GM21360 (cell line): ENCODE measurements around the gene IL21R.

ENCODE experiments used
- ATAC-seq: cut with Tn5 transposase; IDR thresholded peaks from one replicate; pipeline ENCODE4 v1.9.1; 2021; ENCODE audit warnings: mild to moderate bottlenecking, moderate library complexity; ENCODE audit not compliant: unreplicated experiment

The IL21R gene

DNA sequence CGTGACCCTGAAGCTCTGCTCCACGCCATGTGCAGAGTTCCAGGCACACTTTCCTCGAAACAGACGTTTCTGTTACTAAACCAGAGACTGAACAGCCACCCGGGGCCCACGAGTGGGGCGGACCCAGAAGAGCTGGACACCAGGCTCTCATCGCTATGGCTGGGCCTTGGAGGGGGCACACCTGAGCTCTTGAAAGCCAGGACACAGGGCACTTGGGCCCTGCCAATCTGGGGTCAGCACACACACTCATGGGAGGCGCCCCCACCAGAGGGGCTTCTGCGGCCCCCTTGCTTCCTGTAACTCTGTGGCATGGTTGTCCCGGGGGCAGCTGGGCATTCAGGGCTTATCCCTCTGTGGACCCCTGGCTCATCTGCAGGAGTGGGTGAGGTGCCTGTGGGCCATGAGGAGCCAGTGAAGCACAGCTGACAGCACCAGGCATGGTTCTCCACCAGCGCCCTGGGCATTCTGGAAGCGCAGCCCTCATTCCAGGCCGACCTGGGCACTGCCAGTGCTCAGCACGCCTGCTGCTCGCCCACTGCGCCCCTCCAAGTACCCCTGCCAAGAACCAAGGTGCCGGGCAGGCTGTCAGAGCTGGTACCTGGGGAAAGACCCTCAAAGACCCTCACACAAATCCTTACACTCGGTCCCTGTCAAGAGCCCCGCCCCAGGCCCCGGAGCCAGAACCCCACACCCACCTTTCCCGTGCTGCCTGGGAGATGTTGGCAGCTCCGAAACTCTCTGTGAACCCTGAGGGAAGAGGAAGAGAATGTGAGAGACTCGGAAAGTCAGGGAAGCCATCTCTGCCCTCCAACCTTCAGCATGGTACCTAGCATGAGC, 61.1 kb downstream of the IL21R start:
- no peak for ATAC-seq

DNA sequence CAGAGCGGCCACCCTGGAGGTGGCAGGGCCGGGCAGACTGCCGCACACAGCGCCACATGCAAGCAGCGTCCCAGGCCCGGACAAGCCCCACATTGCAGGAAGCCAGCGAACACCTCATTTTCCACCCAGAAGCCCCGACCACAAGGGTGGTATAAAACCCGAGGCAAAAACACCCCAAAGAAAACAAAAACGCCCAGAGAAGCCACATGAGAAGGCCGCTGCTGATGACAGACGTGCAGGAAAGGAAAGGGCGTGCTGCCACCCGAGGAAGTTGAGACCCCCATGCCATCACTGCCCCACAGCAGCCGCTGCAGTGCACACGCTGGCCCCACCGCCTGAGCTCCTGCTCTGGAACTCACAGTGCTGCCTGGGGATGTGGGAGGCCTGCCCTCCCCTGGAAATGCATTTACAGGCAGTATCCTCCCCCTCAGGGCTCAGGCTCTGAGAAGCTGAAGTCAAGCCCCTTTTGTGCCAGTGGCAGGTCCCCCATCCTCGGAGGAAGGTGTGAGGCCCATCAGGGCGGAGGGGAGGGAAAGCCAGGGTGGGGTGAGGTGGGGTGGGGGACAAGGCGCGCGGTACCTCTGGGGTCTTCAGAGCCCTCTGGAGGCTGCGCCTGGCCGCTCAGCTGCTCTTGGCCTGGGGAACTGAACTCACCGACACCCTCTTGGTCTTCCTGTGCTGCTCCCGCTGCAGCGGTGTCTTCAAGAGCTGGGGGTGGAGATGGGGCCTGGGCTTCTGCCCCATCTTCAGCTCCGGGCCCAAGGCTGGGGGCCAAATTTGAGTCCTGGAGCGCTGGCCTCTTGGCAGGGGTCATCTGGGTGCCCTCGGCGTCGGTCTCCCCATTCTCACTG, 62.0 kb downstream of the IL21R start:
- no peak for ATAC-seq

DNA sequence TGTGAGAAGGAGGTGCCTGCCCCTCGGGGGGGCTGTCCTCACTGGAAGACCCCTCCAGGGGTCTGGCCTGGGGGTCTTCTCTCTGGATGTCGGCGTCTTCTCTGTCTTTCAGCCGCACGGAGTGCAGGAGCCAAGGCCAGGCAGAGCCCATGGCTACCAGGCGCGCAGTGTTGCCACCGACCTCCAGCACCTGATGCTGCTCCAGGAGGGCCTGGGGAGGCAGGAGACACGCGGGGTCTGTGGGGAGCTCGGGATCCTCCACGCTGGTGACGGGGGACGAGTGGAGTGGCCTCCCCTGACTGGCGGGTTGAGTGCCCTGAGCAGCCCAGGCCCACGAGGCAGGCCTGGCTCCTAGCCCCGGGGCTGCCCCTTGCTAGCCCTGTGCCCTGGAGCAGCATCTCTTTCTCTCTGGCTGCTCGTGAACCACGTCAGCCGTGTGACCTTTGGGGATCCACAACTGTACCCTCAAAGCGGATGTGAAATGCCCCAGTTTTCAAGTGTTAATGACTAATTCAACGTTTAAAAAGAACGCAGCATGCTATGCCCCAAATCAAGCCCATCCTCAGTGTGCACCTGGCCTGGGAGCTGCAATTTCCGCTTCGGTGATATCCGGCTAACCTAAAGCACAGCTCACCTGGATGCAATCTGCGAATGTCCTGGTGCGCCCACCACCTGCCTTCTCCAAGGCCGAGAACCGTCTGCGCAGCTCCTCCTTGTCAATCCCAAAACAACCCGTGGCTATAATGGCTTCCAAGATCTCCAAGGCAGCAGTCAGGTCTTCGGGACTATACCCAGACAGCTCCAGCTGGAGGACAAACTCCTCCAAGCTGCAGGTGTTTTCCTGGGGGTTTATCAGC, 62.9 kb downstream of the IL21R start:
- ATAC-seq: no peak

DNA sequence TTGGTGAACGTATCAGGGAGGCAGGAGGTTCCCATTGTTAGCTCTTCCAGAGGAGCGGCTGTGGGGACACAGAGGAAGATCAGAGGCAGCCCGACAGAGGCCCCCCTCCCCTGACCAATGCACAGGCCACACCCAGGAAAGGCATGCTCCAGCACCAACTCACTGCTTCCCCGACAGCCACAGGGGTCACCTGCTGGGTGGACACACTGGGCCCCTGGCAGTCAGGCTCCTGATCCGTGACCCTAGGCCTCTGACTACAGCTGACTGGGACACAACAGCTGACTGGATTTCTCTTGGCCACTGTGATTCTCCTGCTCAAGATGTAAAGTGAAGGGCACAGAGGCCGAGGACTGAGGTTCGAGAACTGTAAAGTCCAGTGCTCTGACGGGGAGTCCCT, 63.5 kb downstream of the IL21R start:
- ATAC-seq: no peak

DNA sequence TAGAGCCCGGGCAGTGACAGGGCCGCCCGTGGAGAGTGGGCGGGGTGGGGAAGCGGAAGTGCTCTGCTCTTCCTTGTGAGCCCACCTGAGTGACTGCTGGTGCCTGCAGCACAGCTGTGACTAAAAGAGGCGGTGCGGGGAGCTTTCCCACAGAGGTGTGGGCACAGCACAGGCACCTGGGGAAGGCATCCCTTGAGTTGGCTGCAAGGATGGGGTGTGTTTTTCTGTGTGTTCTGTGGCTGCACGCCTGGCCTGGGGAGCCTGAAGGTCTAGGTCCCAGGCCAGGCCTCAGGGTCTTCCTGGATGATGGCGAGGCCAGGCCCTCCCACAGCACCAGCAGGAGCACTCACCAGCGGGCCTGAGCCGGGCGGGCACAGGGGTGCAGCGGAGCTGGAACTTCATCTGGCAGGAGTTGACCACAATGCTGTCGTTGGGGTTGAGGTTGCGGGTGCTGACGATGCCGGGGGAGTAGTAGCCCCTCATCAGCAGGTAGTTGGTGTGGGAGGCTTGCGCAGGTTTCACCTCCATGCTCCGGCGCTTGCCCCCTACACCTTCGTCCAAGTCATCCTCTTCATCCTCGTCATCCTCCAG, 67.1 kb downstream of the IL21R start:
- no peak for ATAC-seq

DNA sequence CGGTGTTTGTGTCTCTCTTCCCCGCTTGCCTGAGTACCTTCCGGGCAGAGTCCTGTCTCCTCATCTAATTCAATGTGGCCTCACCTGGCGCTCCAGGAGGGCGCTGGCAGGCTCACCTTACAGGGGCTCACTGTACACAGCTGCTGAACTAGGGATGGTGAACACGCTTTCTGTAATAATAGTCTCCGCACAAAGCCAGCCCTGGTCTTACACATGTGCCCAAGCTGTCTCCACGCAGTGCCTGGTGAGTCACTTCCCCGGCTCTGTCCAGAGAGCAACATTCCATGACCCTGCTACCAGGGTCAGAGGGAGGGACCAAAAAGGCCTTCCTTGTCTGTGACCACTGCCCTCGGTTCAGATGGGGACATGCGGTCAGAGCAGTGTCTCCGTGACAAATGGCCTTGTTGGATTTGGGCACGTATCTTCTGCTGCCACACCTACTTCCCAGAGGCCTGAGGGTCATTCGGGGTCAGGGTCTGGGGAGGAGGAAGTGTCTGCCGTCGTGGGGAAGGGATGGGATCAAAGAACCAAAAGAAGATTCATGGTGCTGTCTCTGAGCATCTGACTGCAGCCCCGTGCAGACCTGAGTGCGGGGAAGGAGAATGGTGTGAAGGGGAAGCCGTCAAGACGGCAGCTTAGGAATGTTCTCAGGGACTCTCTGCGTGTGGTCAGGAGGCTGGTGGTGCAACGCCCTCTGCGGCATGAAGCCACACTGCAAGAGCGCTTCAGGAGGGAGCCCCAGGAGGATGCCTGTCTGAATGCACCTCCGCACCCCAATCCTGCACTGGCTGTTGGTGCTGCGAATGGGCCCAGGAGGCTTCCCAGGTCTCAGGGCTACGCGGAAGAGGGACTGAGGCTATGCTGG, 68.8 kb downstream of the IL21R start:
- no peak for ATAC-seq

DNA sequence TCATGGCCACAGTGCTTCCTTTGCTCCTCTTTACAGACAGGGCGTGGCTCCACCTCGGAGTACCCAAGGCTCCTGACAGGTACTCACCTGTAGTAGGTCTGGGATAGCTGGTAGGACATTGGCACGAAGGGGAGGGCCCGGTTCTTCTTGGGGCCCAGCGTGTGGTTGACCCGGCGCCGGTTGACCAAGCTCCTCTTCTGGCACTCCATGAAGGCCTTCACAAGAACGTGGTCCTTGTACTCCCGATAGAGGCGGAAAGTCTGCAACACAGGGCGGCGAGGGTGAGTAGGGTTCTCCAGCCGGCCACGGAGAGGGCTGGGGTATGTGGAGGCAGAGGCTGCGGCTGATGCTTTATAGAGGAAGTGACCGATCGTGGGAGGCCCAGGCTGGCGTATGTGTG, 69.7 kb downstream of the IL21R start:
- no peak for ATAC-seq

DNA sequence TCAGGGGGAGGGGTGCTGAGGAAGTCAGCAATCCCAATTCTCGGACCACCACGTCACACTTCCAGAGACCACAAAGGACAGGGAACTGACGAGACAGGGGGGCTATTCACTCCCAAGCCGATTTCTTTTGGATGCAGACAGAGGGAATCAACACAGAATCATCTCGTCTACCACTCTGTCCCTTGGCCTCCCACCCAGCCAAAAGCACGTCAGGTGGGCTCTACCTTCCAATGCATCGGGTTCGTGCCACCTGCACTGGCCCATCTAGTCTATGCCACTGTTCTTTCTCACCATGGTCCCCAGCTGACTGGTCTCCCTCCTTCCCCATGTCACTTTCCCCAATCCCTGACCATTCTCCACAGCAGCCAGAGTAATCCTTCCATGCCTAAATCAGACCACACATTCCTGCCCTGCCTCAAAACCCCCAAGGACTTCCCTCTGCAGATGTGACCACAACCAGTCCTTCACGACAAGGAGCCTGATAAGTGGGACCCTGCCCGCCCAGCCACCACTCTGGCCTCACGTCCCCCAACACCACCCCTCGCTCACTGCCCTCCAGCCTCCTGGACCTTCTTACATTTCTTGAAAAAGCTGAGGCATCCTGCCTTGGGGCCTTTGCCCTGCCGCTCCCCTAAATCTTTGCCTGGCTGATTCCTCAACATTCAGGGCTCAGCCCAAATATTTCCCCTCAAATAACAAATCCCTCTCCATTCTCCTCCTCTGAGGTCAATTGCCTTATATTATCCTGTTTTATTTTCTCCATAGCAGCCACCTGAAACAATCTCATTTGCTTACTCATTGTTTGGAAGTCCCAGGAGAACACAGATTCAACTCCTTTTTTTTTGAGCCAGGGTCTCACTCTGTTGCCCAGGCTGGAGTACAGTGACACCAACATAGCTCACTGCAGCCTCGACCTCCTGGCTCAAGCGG, 70.4 kb downstream of the IL21R start:
- ATAC-seq: no peak

DNA sequence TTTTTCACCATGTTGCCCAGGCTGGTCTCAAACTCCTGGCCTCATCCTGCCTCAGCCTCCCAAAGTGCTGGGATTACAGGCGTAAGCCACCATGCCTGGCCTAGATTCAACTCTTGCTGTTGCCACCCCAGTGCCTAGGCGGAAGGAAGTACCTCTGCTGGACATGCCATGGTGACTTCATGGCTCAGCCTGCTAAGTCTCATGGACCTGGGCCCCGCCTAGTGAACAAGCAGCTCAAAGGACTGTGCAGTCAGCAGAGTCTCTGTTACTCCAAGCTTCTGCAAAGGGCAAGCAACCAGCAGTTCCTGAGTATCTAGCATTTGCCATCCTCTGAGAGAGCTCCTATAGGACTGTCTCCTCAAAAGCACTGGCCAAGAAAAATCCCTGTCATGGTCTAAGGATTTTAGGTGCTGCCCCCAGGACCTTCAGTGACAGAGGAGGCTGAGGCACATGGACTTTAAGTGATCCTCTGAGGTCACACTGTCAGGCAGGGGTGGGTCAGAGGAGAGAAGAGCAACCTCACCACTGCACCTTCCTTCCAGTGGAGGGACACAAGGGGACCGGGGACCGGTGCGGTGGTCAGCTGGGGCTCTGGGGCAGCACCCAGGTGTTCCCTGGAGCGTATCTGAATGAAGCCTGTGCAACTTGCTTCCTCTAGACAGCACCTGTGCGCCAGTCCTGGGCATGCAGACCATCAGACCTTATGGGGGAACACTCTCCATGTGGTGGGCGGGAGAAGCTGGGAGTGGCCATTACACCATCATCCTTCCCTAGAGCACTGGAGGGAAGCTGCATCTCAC, 71.3 kb downstream of the IL21R start:
- ATAC-seq: no peak

DNA sequence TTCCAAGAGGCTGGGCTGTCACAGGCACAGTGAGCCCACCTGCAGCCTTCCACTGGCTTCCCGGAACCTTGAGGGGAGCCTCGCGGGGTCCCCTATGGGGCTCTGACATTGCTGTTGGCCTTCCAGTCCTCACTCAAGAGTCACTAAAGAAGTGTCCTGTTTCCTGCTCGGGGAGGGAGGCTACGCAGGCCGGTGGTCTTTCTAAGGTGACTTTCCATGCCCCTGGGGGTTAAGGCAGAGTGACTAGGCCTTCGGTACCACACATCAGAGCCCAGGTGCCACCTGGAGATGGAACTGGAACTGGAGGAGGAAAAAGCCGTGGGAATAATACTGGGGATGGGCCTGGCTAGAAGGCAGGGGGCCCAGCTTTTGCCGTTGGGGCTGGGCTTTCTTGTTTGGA, 72.1 kb downstream of the IL21R start:
- no peak for ATAC-seq

DNA sequence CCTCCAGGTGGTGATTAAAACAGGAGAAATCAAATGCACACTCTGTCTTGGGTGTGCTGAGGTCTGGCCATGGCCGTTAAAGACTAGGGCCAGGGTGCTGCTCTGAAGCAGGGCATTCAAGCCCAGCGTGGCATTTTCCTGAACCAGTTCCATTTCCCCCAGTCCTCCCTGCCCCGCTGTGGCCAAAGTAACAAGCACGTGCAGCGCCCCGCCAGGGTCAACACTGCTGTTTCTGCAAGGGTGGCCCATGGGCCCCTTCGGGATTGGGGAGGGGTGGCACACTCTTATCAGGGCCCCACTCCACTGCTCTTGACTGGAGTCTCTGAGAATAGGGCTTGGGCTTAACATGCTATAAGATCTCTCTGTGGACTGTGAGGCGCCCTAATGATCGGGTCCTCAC, 72.9 kb downstream of the IL21R start:
- no peak for ATAC-seq

DNA sequence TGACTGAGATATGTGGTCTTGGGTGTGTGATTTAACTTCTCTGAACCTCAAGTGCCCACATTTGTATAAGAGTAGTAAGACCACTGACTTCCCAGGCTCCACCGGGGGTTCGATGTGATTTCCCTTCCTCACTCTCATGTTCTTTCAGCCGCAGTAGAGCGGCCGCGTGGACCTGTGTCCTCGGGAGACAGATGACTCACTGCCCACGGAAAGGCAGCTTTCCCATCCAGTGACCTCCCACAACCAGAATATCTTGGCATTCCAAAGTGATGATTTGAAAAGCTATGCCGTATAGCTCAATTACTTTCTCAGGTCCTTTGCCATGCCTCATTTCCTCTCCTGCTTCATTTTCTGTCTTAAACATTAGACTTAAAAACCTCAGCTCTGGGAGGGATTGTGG, 73.6 kb downstream of the IL21R start:
- no peak for ATAC-seq

DNA sequence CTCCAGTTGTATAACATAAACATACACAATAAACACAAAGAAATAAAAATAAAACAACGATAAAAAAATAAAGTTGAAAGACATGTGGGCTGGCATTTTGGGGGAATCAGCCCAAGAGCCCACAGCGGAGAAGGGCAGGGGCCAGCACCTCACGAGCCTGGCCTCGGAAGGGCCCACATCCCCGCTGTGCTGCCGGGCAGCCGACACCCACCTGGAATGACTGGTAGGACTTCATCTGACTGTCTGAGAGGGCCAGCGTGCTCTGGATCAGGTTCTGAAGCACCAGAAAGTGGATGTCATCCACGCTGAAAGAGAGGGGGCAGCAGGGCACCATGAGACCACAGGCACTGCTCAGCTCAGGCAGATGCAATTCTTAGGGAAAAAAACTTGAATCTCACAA, 74.3 kb downstream of the IL21R start:
- ATAC-seq: no peak

DNA sequence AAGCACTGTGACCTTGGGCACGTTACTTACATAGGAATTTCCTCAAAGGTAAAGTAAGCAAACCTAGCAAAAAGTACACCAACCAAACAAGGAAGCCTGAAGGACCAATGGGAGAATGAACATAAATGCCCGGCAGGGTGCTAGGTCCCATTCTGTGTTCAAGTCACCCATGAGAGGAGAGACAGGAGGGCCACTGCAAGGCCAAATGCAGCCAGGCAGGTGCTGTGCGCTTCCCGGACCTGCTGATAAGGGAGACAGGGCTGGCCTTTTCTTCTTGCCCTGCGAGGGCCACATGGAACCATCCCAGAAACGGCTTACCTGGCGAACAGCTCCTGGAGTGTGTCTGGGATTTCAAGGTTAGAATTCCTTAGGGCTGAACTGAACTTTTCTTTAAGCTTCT, 78.8 kb downstream of the IL21R start:
- ATAC-seq: no peak

DNA sequence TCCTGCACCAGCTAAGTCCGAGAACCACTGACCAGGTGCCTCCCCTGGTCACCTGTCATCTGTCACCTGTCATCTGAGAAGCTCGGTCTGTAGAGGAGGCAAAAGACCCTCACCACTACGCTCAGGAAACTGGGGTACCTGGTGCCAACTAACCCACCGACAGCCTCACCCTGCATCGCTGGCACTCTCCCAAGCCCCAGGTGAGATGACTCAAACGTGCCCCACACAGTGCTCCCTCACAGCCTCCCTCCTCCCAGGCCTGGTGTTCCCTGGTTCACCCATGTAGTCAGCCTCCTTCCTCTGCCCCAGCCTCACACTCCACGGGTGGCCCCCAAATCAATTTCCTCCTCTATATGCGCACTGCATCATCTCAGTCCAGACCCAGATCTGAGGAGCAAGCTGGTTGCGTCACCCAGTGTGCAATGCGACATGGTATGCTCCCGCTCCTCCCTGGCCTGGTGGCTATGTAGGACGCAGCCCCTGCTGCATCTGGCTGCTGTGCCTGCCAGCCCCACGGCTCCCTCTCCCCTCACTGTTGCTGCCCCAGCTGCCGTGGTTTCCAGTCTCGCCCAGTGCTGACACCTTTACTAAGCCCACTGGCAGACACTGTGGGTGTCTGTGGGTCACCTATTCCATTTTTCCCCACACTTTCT, 79.4 kb downstream of the IL21R start:
- ATAC-seq: no peak

DNA sequence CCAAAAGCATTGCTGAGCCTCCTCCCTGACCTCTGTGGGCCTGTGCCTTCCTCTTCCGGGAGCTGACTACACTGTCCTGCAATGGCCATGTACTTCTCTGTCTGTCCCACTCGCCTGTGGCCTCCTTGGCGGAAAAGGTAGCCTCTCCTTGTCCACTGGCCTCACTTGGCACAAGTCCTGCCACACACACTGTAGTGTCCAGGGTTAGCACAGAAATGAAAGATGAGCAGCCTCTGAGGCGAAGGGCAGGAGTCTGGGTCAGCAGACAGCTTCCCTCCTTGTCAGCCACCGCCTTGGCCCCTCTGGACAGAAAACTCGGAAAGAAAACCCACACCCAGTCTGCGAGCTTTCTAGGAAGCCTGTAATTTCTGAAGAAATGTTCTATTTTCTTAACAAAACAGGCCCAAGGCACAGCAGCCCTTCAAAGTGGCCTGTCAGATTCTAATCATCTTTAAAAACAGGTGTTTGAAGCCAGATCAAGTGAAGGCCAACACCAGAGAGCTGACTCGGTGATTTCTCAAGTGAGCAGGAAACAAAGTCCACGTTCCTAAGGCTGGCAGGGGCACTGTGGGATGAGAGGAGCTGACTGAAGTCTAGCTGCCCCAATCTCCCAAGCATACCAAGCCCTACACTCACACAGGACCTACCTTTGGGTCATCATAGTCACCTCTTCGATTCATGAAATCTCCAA, 80.6 kb downstream of the IL21R start:
- ATAC-seq: no peak

DNA sequence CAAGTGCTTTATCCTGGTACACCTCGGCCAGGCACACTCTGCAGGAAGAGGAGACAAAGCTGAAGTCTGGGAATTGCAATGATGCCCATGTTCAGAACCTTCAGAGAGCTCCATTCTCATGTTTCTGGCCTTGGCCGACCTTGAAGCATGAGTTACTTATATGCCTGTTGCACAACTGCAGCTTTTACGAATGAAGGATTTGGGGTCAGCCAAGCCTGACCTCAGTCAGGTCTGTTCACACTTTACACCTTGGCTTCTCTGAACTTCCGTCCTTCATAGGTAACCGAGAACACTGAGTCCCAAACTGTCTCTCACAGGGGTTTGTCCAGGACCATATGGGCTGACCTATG, 81.1 kb downstream of the IL21R start:
- ATAC-seq: no peak
